ENCODE results near the gene BNIP1.
"Not testable (repeated sequence)": the region's sequence is repeated elsewhere in the genome, so short reads cannot be mapped to it uniquely, and the experiment has no call there.

Gene BNIP1

GRCh38 chr5:173119719-173120118, 24.6 kb upstream of the BNIP1 start (continued):
- TF ChIP-seq TCF4 (CRISPR knock-in tag; IDR thresholded peaks at IDR 0.05; ENCODE audit: borderline replicate concordance) (no peak), CSDC2 (CRISPR knock-in tag; IDR thresholded peaks at IDR 0.05) (no peak), ESRRG (CRISPR knock-in tag; IDR thresholded peaks at IDR 0.05) (no peak), ZNF70 (CRISPR knock-in tag; IDR thresholded peaks at IDR 0.05) (no peak), SNAI2 (CRISPR knock-in tag; IDR thresholded peaks at IDR 0.05) (no peak), CSRNP3 (CRISPR knock-in tag; IDR thresholded peaks at IDR 0.05) (no peak)

- ATAC-seq, result no peak
- no peak for TF ChIP-seq ARNTL (CRISPR knock-in tag; IDR thresholded peaks at IDR 0.05; ENCODE audit: borderline replicate concordance, low read depth)
- TF ChIP-seq CSRNP3 (CRISPR knock-in tag; IDR thresholded peaks at IDR 0.05), result no peak
- no peak for TF ChIP-seq PPARA (CRISPR knock-in tag; IDR thresholded peaks at IDR 0.05; ENCODE audit: borderline replicate concordance)
- TF ChIP-seq ZNF70 (CRISPR knock-in tag; IDR thresholded peaks at IDR 0.05), result no peak
- no peak for TF ChIP-seq POU6F1 (CRISPR knock-in tag; IDR thresholded peaks at IDR 0.05; ENCODE audit: borderline replicate concordance, low read depth)
- no peak for TF ChIP-seq TSHZ2 (CRISPR knock-in tag; IDR thresholded peaks at IDR 0.05)
- no peak for TF ChIP-seq ESRRG (CRISPR knock-in tag; IDR thresholded peaks at IDR 0.05)
- TF ChIP-seq OSR1 (CRISPR knock-in tag; IDR thresholded peaks at IDR 0.05), result no peak
- no peak for TF ChIP-seq CSDC2 (CRISPR knock-in tag; IDR thresholded peaks at IDR 0.05)
- no peak for TF ChIP-seq BACH2 (CRISPR knock-in tag; IDR thresholded peaks at IDR 0.05; ENCODE audit: borderline replicate concordance)
- no peak for TF ChIP-seq TOX (CRISPR knock-in tag; IDR thresholded peaks at IDR 0.05; ENCODE audit: borderline replicate concordance)
- TF ChIP-seq TCF4 (CRISPR knock-in tag; IDR thresholded peaks at IDR 0.05; ENCODE audit: borderline replicate concordance), result no peak
- TF ChIP-seq RARB (CRISPR knock-in tag; IDR thresholded peaks at IDR 0.05), result no peak
- TF ChIP-seq ZFP30 (CRISPR knock-in tag; IDR thresholded peaks at IDR 0.05), result no peak
- TF ChIP-seq PATZ1 (CRISPR knock-in tag; IDR thresholded peaks at IDR 0.05; ENCODE audit: borderline replicate concordance), result no peak
- no peak for TF ChIP-seq ISL1 (CRISPR knock-in tag; IDR thresholded peaks at IDR 0.05)
These were observed 20.9 kb upstream of the BNIP1 start for GRCh38 chr5:173123416-173123815.

- not testable (repeated sequence) for ATAC-seq
These were observed 12.2 kb upstream of the BNIP1 start for GRCh38 chr5:173132166-173132565.

- no peak for ATAC-seq
- TF ChIP-seq CSRNP3 (CRISPR knock-in tag; IDR thresholded peaks at IDR 0.05) (no peak), PATZ1 (CRISPR knock-in tag; IDR thresholded peaks at IDR 0.05; ENCODE audit: borderline replicate concordance) (no peak), ZFP30 (CRISPR knock-in tag; IDR thresholded peaks at IDR 0.05) (no peak), ZNF70 (CRISPR knock-in tag; IDR thresholded peaks at IDR 0.05) (no peak)
These were observed 5.6 kb upstream of the BNIP1 start for GRCh38 chr5:173138707-173139106.
